Stimulated activated CD4-positive, alpha-beta T cell treated with anti-CD3 and anti-CD28 coated beads, TNF-alpha, amount 100 ng/mL, for 1 hour (primary cell): Measurements from ENCODE around the gene DSCAML1.

ENCODE experiments used
- DNase-seq, 3 donors: peaks; one replicate each; pipeline ENCODE4 v3.0.0-alpha.2; 2020; ENCODE audit warnings: low read depth in 3 of 3, low spot score in 1 of 3

The DSCAML1 gene

GRCh38 chr11:117387992-117388755 lies 408.8 kb downstream of the DSCAML1 start:
- DNase-seq = no peak

DNA sequence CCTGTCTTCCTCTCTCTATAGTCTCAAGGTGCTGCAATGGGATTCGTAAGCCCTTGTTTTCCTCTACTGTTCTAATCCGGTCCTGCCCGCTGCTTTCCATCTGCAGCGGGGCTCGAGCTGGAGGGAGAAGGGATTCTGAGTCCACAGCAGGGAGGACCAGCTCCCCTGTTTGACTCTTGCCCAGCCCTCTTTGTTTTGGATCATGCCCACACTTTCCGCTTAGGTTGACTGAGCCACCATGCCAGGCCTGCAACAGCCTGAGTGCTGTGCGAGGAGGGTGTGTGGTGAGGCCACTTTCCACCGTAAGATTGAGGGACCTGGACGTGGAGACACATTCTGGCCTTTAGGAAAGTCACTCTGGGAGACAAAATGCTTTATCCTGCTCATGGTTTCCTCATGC lies 411.1 kb downstream of the DSCAML1 start:
- no peak for DNase-seq

- DNase-seq = no peak
Measured at GRCh38 chr11:117385471-117385870, 411.5 kb downstream of the DSCAML1 start.

- DNase-seq = no peak
Measured at GRCh38 chr11:117384045-117384444, 413.0 kb downstream of the DSCAML1 start.

DNA sequence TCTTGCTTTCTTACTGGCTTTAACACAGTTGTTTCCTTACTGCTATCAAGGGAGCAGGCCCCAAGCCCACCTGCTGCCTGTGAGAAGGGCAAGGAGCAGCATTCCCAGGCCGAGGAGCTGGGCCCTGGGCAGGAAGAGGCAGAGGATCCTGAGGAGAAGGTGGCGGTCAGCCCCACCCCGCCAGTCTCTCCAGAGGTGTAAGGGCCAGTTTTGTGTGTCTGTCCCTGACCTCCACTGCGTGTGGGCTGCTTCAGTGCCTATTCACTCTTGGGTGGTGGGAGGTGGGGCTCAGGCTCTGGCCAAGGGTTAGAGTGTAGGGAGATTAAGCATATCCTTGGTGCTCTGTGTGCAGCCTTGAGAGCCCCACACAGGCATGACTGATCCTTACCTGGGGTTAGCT lies 414.3 kb downstream of the DSCAML1 start:
- no peak for DNase-seq

DNA sequence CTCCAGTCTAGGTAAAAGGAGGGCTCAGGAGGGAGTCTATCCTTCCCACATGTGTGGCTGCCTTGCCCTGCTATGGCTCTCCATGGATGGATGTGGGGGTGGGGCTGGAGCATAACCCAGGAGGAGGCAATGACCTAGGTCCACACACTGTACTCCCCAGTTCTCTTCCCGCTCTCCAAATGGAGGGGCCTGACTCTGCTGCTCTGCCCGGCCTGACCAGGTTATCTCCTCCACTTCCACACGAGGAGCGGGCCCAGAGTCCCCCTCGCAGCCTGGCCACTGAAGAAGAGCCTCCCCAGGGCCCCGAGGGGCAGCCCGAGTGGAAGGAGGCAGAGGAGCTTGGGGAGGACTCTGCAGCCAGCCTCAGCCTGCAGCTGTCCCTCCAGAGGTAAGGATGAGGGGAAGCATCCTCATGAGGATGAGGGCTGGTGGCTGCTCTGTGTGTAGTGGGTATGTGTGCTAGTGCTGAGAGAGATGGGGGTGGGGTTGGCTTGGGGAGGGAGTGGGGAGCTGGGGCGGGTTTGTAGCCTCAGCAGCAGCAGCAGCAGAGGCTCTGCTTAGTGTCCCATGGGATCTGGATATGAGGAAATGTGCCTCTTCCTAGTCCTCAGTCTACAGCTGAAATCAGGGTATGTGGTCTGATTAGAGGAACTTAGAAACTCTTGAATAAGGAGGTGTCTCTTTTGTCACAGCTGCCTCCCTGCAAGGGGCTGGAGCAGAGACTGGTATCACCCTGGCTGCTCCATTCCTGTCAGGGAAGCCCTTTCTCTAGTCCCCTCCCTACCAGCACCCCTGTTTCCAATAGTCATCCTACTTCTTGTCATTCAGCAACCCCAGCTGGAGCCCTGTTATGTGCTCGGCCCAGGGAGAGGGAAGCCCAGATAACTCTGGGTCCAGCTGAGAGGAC lies 415.3 kb downstream of the DSCAML1 start:
- DNase-seq = no peak

- no peak for DNase-seq
Measured at GRCh38 chr11:117380676-117381075, 416.3 kb downstream of the DSCAML1 start.

GRCh38 chr11:117378976-117379865 lies 417.8 kb downstream of the DSCAML1 start:
- no peak for DNase-seq
